T-cell (primary cell): ENCODE results near the gene SLC16A6. TPM values are rescaled to one million over a fixed set of nuclear protein-coding genes. Genes with fewer than 3 reads are reported as not detected.
A peak's percentile ranks its signal among the peaks of the same experiment; 100 is the strongest.
"Not testable (repeated sequence)": the region's sequence is repeated elsewhere in the genome, so short reads cannot be mapped to it uniquely, and the experiment has no call there.

Experiments
- ATAC-seq, 4 experiments: fragments of 200-7000 bp in 3 of 4; fragments of 150-1000 bp in 1 of 4; cut with Tn5 transposase; replicated peaks in 1 of 4; 1 replicate in 3 of 4; 2 replicates in 1 of 4; pipeline ENCODE4 v1.10.0; 2021; ENCODE audit warnings: moderate library complexity in 3 of 4, mild to moderate bottlenecking in 2 of 4, moderate number of reproducible peaks in 1 of 4
- CTCF ChIA-PET, 2 donors: fragments of 300-600 bp; sonication (Branson Sonifier 250); formaldehyde crosslinking; loops; one replicate each; lab custom pipeline; 2022; ENCODE audit warnings: antibody characterized with exemption in 2 of 2; lab: Charles Lee
- POLR2A ChIA-PET, 2 donors: fragments of 300-600 bp; sonication (Branson Sonifier 250); formaldehyde crosslinking; loops; one replicate each; lab custom pipeline; 2022; ENCODE audit warnings: antibody characterized with exemption in 2 of 2; lab: Charles Lee
- DNase-seq, 35 experiments: peaks; one replicate each; pipeline versions ENCODE4 v3.0.0 to v3.0.0-alpha.2; 2013 to 2023
- H3K27ac ChIP-seq: one replicate; pipeline ENCODE4 v1.5.1; 2013; ENCODE audit warnings: low read length
- H3K27me3 ChIP-seq, 2 experiments: replicated peaks in 1 of 2; 1 replicate in 1 of 2; 2 replicates in 1 of 2; pipeline versions ENCODE4 v1.6.1 to v1.7.0; 2013; ENCODE audit warnings: low read length in 1 of 2, mixed read lengths in 1 of 2; ENCODE audit not compliant: control insufficient read depth in 2 of 2, insufficient read depth in 2 of 2; ENCODE audit errors: extremely low read depth in 1 of 2
- H3K36me3 ChIP-seq, 2 donors: 1 replicate in 1 of 2; 2 replicates in 1 of 2; pipeline versions ENCODE4 v1.6.1 to v1.7.0; 2013; ENCODE audit warnings: low read length in 1 of 2; ENCODE audit not compliant: control insufficient read depth in 2 of 2, insufficient read depth in 1 of 2; ENCODE audit errors: extremely low read depth in 1 of 2
- H3K4me1 ChIP-seq, 2 experiments: 1 replicate in 1 of 2; 2 replicates in 1 of 2; pipeline versions ENCODE4 v1.6.1 to v1.7.0; 2013; ENCODE audit warnings: low read length in 2 of 2, mixed read lengths in 1 of 2; ENCODE audit not compliant: insufficient read depth in 2 of 2, control insufficient read depth in 1 of 2; ENCODE audit errors: extremely low read depth in 1 of 2
- H3K4me3 ChIP-seq, 2 donors: 1 replicate in 1 of 2; 2 replicates in 1 of 2; pipeline versions ENCODE4 v1.5.1 to v1.7.0; 2013; ENCODE audit warnings: mild to moderate bottlenecking in 2 of 2, low read length in 1 of 2, moderate library complexity in 1 of 2; ENCODE audit not compliant: control insufficient read depth in 1 of 2; ENCODE audit errors: extremely low read depth in 1 of 2
- H3K9me3 ChIP-seq: 2 replicates; pipeline ENCODE4 v1.7.0; 2013
- H3K27ac Mint-ChIP-seq, 2 donors: one replicate each; pipeline ENCODE4 v1.8.0; 2020 to 2021; ENCODE audit warnings: mild to moderate bottlenecking in 2 of 2, mixed read lengths in 2 of 2
- H3K27me3 Mint-ChIP-seq, 2 donors: one replicate each; pipeline ENCODE4 v1.8.0; 2021 to 2022; ENCODE audit warnings: mixed read lengths in 2 of 2
- H3K36me3 Mint-ChIP-seq: one replicate; pipeline ENCODE4 v1.8.0; 2021; ENCODE audit warnings: mixed read lengths
- H3K4me1 Mint-ChIP-seq, 3 donors: one replicate each; pipeline ENCODE4 v1.8.0; 2020 to 2022; ENCODE audit warnings: mixed read lengths in 3 of 3, mild to moderate bottlenecking in 1 of 3
- H3K4me3 Mint-ChIP-seq, 3 donors: one replicate each; pipeline ENCODE4 v1.8.0; 2020 to 2022; ENCODE audit warnings: mild to moderate bottlenecking in 3 of 3, mixed read lengths in 3 of 3, moderate library complexity in 3 of 3
- H3K9me3 Mint-ChIP-seq, 3 donors: one replicate each; pipeline ENCODE4 v1.8.0; 2020 to 2022; ENCODE audit warnings: mixed read lengths in 3 of 3
- WGBS: methylation state at CpG from one replicate; pipeline ENCODE4 v1.1.5; 2013; ENCODE audit warnings: missing lambda C conversion rate; ENCODE audit not compliant: insufficient coverage; 5-methylcytosine and 5-hydroxymethylcytosine counted together
- total RNA-seq, 35 experiments: library from RNA in 6 of 35; stranded (reverse) in 6 of 35; fragments of 120-200 nt in 1 of 35; gene quantifications; one replicate each; pipeline versions ENCODE4 v1.2.1 to v1.2.4 and lab custom pipeline; 2013 to 2026

The SLC16A6 gene
- total RNA-seq (10 to 100 TPM in 1 of 5 donors, 1 to 10 TPM in 4; 4.4 to 10.5 (median 7.0) TPM), total RNA-seq (lab: John Stamatoyannopoulos, UW) (5.0 to 21.1 (median 12.5) reads per million in 29 experiments)
- total RNA-seq (2013) = 9.1 TPM

DNA sequence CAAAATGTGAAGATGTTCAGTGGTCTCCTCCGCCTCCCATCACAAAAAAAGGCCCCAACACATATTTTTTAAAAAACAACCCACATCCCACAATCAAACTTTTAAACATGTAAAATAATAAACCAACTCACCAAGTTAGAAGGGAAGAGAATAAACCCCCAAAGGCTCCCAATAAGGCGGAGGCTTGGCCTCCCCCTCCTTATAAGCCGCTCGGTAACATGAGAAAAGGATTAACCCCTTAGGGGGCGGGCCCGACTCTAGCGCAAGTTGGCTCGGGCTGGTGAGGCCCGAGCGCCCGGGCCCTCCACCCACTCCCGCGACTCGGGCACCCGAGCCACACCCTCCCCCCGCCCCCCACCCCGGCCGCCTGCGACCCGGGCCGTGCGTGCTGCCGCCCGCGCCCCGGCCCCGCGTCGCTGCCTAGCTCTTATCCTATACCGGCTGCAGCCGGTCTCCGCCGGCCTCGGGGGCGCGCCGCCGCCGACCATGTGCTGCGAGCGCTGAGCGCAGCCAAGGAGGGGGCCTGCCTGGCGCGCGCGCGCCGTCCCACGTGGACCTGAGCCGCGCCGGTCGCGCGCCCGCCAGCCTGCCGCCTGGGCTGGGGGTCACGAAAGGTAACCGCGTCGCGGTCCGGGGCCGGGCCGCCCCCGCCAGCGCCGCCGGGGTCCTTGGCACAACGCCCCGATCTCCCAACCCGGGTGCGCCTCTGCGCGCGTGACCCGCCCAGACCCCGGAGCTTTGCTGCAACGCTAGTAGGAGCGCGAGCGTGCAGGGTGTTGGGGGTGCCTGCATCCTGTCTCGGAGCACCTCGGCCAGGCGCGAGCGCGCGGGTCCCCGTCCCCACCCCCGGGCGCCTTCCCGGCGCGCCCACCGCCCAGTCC, at the start of gene SLC16A6, which contains the start of gene ARSG:
SLC16A6 (minus strand) TSS at position 173 of the 881 bp plus-strand sequence. CDS start 12,807 bp downstream, outside the sequence.
ARSG (plus strand) TSS at position 541 of the 881 bp plus-strand sequence. CDS start 15,999 bp downstream, outside the sequence.
- H3K36me3 Mint-ChIP-seq = no peaks in the 10 kb centered on the region
- POLR2A ChIA-PET = interaction anchor here (0.6 to 0.7 kb wide), 6 partner anchors 42 to 176 kb away, joined by 3 to 4 read pairs (median 3); no protein-coding TSS in a partner anchor
- H3K9me3 ChIP-seq = no peaks in the 10 kb centered on the region
- CTCF ChIA-PET = interaction anchor here in 1 of 2 donors (0.6 to 0.7 kb wide), 2 partner anchors 36 to 110 kb away, joined by 5 read pairs; no protein-coding TSS in a partner anchor
- H3K9me3 Mint-ChIP-seq = no peaks in the 10 kb centered on the region
- under 1% methylated on average over 79 of the region's 96 CpGs for WGBS
- H3K27me3 Mint-ChIP-seq = no peaks in the 10 kb centered on the region
- H3K36me3 ChIP-seq = no peaks in the 10 kb centered on the region
- peak within 1 kb of the TSS; percentile 84 to 95 for H3K4me3 ChIP-seq
- no peaks in the 10 kb centered on the region for H3K27me3 ChIP-seq
- ATAC-seq (peak; percentile 59 to 64 (median 62)), DNase-seq (peak; percentile 76 to 93 (median 83))
- H3K27ac ChIP-seq = peak within 1 kb of the TSS; percentile 97
- peaks cover 18 to 69% of the 10 kb centered on the region in 2 experiments for H3K4me1 ChIP-seq
- H3K27ac Mint-ChIP-seq = peak within 1 kb of the TSS; percentile 96 to 99
- peak within 1 kb of the TSS; percentile 98 to 99 (median 98) for H3K4me3 Mint-ChIP-seq
- H3K4me1 Mint-ChIP-seq = peaks cover 53 to 72% (median 61%) of the 10 kb centered on the region in 3 donors

- Mint-ChIP-seq H3K4me1 (peaks cover 2 to 16% (median 2%) of the 10 kb centered on the region in 3 donors), H3K27ac (no peak overlapping the region), H3K36me3 (peaks cover 12% of the 10 kb centered on the region), H3K4me3 (no peak overlapping the region), H3K9me3 (peaks cover 0 to 13% (median 0%) of the 10 kb centered on the region in 3 donors), H3K27me3 (no peaks in the 10 kb centered on the region)
- H3K4me3 ChIP-seq = no peak overlapping the region
- CTCF ChIA-PET = no interaction called here
- POLR2A ChIA-PET = no interaction called here
- no peaks in the 10 kb centered on the region for H3K27me3 ChIP-seq
- DNase-seq (no peak), ATAC-seq (no peak)
- H3K36me3 ChIP-seq = peaks cover 0 to 3% of the 10 kb centered on the region in 2 donors
- peaks cover 2% of the 10 kb centered on the region for H3K9me3 ChIP-seq
- WGBS = 93% methylated on average over 9 of the region's 9 CpGs
- H3K4me1 ChIP-seq = peaks cover 1 to 5% of the 10 kb centered on the region in 2 experiments
- no peak overlapping the region for H3K27ac ChIP-seq
These were observed 43.5 kb upstream of the SLC16A6 start for GRCh38 chr17:68334393-68334792.

- Mint-ChIP-seq H3K4me1 (peaks cover 7 to 13% (median 12%) of the 10 kb centered on the region in 3 donors), H3K36me3 (peaks cover 12% of the 10 kb centered on the region), H3K9me3 (peaks cover 0 to 13% (median 0%) of the 10 kb centered on the region in 3 donors)
- 100% methylated on average over 7 of the region's 12 CpGs for WGBS
- POLR2A ChIA-PET, H3K36me3 ChIP-seq, DNase-seq, H3K4me3 ChIP-seq, CTCF ChIA-PET, H3K27ac Mint-ChIP-seq, H3K27me3 ChIP-seq, ATAC-seq, H3K4me1 ChIP-seq, H3K27ac ChIP-seq, H3K4me3 Mint-ChIP-seq, H3K27me3 Mint-ChIP-seq, H3K9me3 ChIP-seq: not testable (repeated sequence)
These were observed 41.0 kb upstream of the SLC16A6 start for GRCh38 chr17:68331932-68332331.

- peaks cover 0 to 12% of the 10 kb centered on the region in 2 experiments for H3K4me1 ChIP-seq
- Mint-ChIP-seq H3K4me3 (no peak overlapping the region), H3K9me3 (peaks cover 0 to 13% (median 0%) of the 10 kb centered on the region in 3 donors), H3K27ac (no peak overlapping the region), H3K4me1 (peaks cover 15 to 27% (median 22%) of the 10 kb centered on the region in 3 donors), H3K27me3 (no peaks in the 10 kb centered on the region), H3K36me3 (peaks cover 12% of the 10 kb centered on the region)
- ChIA-PET POLR2A (no interaction called here), CTCF (no interaction called here)
- peaks cover 2% of the 10 kb centered on the region for H3K9me3 ChIP-seq
- peaks cover 0 to 3% of the 10 kb centered on the region in 2 donors for H3K36me3 ChIP-seq
- no peak for DNase-seq
- H3K4me3 ChIP-seq = no peak overlapping the region
- H3K27ac ChIP-seq = no peak overlapping the region
- ATAC-seq = no peak
- 96% methylated on average over 5 of the region's 7 CpGs for WGBS
- peaks cover 0 to 4% of the 10 kb centered on the region in 2 experiments for H3K27me3 ChIP-seq
These were observed 38.4 kb upstream of the SLC16A6 start for GRCh38 chr17:68329331-68329730.

DNA sequence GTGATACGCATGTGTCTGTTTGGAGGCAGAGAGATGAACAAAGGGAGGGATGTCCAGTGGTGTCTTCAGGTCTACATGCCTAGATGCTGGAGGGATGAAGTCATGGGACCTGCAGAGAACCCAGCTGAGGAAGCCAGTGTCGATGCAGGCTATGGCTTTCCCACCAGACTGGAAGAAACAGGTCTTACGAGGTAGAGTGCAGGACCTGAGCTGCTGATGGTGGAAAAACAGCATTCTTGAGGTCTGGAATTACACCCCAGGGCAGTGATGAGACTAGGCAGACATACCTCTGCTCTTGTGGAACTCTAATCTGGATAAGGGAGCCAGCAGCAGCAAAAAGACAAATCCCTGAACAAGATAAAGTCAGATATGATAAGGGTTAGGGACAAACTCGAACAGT, 37.7 kb upstream of the SLC16A6 start:
- Mint-ChIP-seq H3K36me3 (peaks cover 12% of the 10 kb centered on the region), H3K27me3 (no peaks in the 10 kb centered on the region), H3K27ac (no peak overlapping the region), H3K4me1 (peaks cover 20 to 30% (median 26%) of the 10 kb centered on the region in 3 donors), H3K4me3 (no peak overlapping the region), H3K9me3 (peaks cover 0 to 13% (median 0%) of the 10 kb centered on the region in 3 donors)
- 77% methylated on average over 4 of the region's 4 CpGs for WGBS
- ATAC-seq (no peak), DNase-seq (no peak)
- H3K4me1 ChIP-seq = peaks cover 0 to 14% of the 10 kb centered on the region in 2 experiments
- H3K9me3 ChIP-seq = peaks cover 2% of the 10 kb centered on the region
- no peak overlapping the region for H3K4me3 ChIP-seq
- peaks cover 0 to 4% of the 10 kb centered on the region in 2 experiments for H3K27me3 ChIP-seq
- ChIA-PET CTCF (no interaction called here), POLR2A (no interaction called here)
- H3K27ac ChIP-seq = no peak overlapping the region
- H3K36me3 ChIP-seq = peaks cover 0 to 3% of the 10 kb centered on the region in 2 donors
